GM12878 (cell line): ENCODE measurements around the gene DFFA. TPM values are rescaled to one million over a fixed set of nuclear protein-coding genes. Genes with fewer than 3 reads are reported as not detected.

Experiments used
- ATAC-seq: fragments of 200-7000 bp; cut with Tn5 transposase; 3 replicates; pipeline ENCODE4 v1.9.1; 2020; ENCODE audit warnings: mild to moderate bottlenecking, moderate library complexity
- BruUV-seq: library from RNA; stranded (reverse); fragments of 400-500 nt; replicated peaks from 2 replicates; lab custom pipeline; 2021; lab: Mats Ljungman, UMichigan
- CTCF ChIA-PET: fragments of 300-600 bp; sonication (Branson Sonifier 250); formaldehyde crosslinking; extraction: SDS; loops from one replicate; lab custom pipeline; 2021; ENCODE audit warnings: inconsistent platforms; lab: Yijun Ruan, JAX
- POLR2A ChIA-PET: fragments of 350-600 bp; formaldehyde crosslinking; extraction: SDS; loops from one replicate; lab custom pipeline; 2021; ENCODE audit warnings: inconsistent platforms; lab: Charles Lee
- RAD21 ChIA-PET: fragments of 300-600 bp; sonication (Branson Sonifier 250); formaldehyde crosslinking; loops from one replicate; lab custom pipeline; 2023; ENCODE audit warnings: antibody characterized with exemption; ENCODE audit not compliant: unreplicated experiment; lab: Charles Lee
- SMC1A ChIA-PET: fragments of 300-600 bp; sonication (Branson Sonifier 250); formaldehyde crosslinking; loops from one replicate; lab custom pipeline; 2023; ENCODE audit not compliant: unreplicated experiment, uncharacterized antibody; lab: Charles Lee
- DNase-seq: peaks from one replicate; pipeline ENCODE4 v3.0.0-alpha.2; 2011; ENCODE audit warnings: low read depth, low spot score
- FAIRE-seq: peaks from 3 replicates; lab custom pipeline; 2011; peaks lifted over from hg19 to GRCh38; lab: Jason Lieb, UNC
- H2AFZ ChIP-seq: 2 replicates; pipeline ENCODE4 v1.6.0; 2011; ENCODE audit warnings: low read depth, low read length, control low read depth; ENCODE audit not compliant: control insufficient read depth
- H3K27ac ChIP-seq: 2 replicates; pipeline ENCODE4 v1.5.1; 2011; ENCODE audit warnings: control low read depth; ENCODE audit not compliant: control insufficient read depth, insufficient read depth
- H3K27me3 ChIP-seq, 2 experiments: replicated peaks in 1 of 2; 2 replicates each; pipeline versions ENCODE4 v1.6.0 to v1.6.1; 2011; ENCODE audit warnings: low read length in 1 of 2; ENCODE audit not compliant: control insufficient read depth in 2 of 2, insufficient read depth in 2 of 2
- H3K36me3 ChIP-seq, 2 experiments: 2 replicates each; pipeline ENCODE4 v1.5.1; 2011; ENCODE audit warnings: low read length in 1 of 2; ENCODE audit not compliant: control insufficient read depth in 2 of 2, insufficient read depth in 2 of 2
- H3K4me1 ChIP-seq: 2 replicates; pipeline ENCODE4 v1.6.1; 2011; ENCODE audit warnings: mild to moderate bottlenecking, low read length, moderate library complexity, mixed read lengths; ENCODE audit not compliant: control insufficient read depth, insufficient read depth
- H3K4me2 ChIP-seq: 2 replicates; pipeline ENCODE4 v1.6.0; 2011; ENCODE audit warnings: control low read depth; ENCODE audit not compliant: control insufficient read depth, insufficient read depth
- H3K4me3 ChIP-seq: fragments of 200-600 bp; sonication (generic); 2 replicates; pipeline ENCODE4 v1.5.1; 2016
- H3K79me2 ChIP-seq: 2 replicates; pipeline ENCODE4 v1.6.0; 2011; ENCODE audit warnings: low read length; ENCODE audit not compliant: control insufficient read depth, insufficient read depth
- H3K9ac ChIP-seq: 2 replicates; pipeline ENCODE4 v1.8.0; 2011; ENCODE audit warnings: low read length, control low read depth, mixed read lengths; ENCODE audit not compliant: control insufficient read depth, insufficient read depth
- H3K9me3 ChIP-seq: replicated peaks from 3 replicates; pipeline ENCODE4 v1.5.1; 2011; ENCODE audit warnings: mild to moderate bottlenecking, low read length; ENCODE audit not compliant: control insufficient read depth, insufficient read depth
- H4K20me1 ChIP-seq: 2 replicates; pipeline ENCODE4 v1.6.0; 2011; ENCODE audit not compliant: control insufficient read depth, insufficient read depth
- CHD2 ChIP-seq: IDR thresholded peaks from 2 replicates; pipeline ENCODE4 v1.6.1; 2011; ENCODE audit warnings: low read depth, low read length, improper control_type of control experiment, borderline replicate concordance
- MXI1 ChIP-seq: fragments of 150-350 bp; IDR thresholded peaks from 2 replicates; pipeline ENCODE4 v1.6.1; 2011; ENCODE audit warnings: low read depth, mild to moderate bottlenecking, inconsistent platforms, low read length, improper control_type of control experiment
- POU2F2 ChIP-seq: IDR thresholded peaks from 3 replicates; pipeline ENCODE4 v1.6.1; 2011; ENCODE audit warnings: low read depth, mild to moderate bottlenecking, low read length, borderline replicate concordance
- RAD51 ChIP-seq: fragments of 450-650 bp; IDR thresholded peaks from 2 replicates; pipeline ENCODE4 v1.6.1; 2016; ENCODE audit warnings: moderate library complexity, mild to moderate bottlenecking, inconsistent platforms
- RUNX3 ChIP-seq: IDR thresholded peaks from 2 replicates; pipeline ENCODE4 v1.6.1; 2012; ENCODE audit warnings: low read length, inconsistent platforms
- WRNIP1 ChIP-seq: IDR thresholded peaks from 2 replicates; pipeline ENCODE4 v1.6.1; 2011; ENCODE audit warnings: low read depth, low read length, improper control_type of control experiment, borderline replicate concordance
- YY1 ChIP-seq: IDR thresholded peaks from 2 replicates; pipeline ENCODE4 v1.6.1; 2011; ENCODE audit warnings: low read depth, mild to moderate bottlenecking, low read length
- ZSCAN29 ChIP-seq: fragments of 450-650 bp; IDR thresholded peaks from 2 replicates; pipeline ENCODE4 v1.6.1; 2017; ENCODE audit warnings: mild to moderate bottlenecking, moderate library complexity
- ZZZ3 ChIP-seq: IDR thresholded peaks from 2 replicates; pipeline ENCODE4 v1.6.1; 2011; ENCODE audit warnings: low read depth; ENCODE audit not compliant: control insufficient read depth, insufficient read length
- WGBS: methylation state at CpG from one replicate; pipeline ENCODE4 v1.1.6; 2016; ENCODE audit warnings: low lambda C conversion rate; ENCODE audit not compliant: insufficient replicate concordance, insufficient coverage; ENCODE audit errors: missing lambda C conversion rate; 5-methylcytosine and 5-hydroxymethylcytosine counted together
- in situ Hi-C: fragments of 300-500 bp; cut with MboI; formaldehyde crosslinking; loops from 9 replicates; pipeline ENCODE4 v1.14.3; 2018; ENCODE audit warnings: mixed read lengths
- intact Hi-C: fragments of 100-400 bp; cut with micrococcal nuclease; formaldehyde crosslinking; loops from one replicate; pipeline ENCODE4 v1.14.2; 2022; ENCODE audit not compliant: unreplicated experiment
- polyA plus RNA-seq, 11 experiments: library from polyadenylated mRNA; depleted of rRNA in 4 of 11; unstranded in 6 of 11; stranded (reverse) in 5 of 11; fragments of >200 nt; fragmentation: Nextera tagmentation in 4 of 11; fragmentation: Illumina TruSeq in 1 of 11; extraction: Ambion mirVana in 4 of 11; extraction: Trizol in 1 of 11; gene quantifications; 1 replicate in 1 of 11; 2 replicates in 10 of 11; pipeline versions ENCODE4 v1.2.1 to v1.2.3, GENCODE V29; 2011 to 2016; ENCODE audit warnings: inconsistent platforms in 2 of 11, missing spikeins in 2 of 11, low read depth in 1 of 11
- total RNA-seq, 4 experiments: library from RNA; depleted of rRNA in 3 of 4; stranded (reverse); fragments of >200 nt in 3 of 4; fragmentation: Illumina TruSeq in 1 of 4; extraction: Trizol in 1 of 4; gene quantifications; 2 replicates each; pipeline versions ENCODE4 v1.2.1 to v1.2.3, GENCODE V29; 2013 to 2021
- TF ChIP-seq, protein P1 (sequence below): fragments of 450-650 bp; conservative IDR thresholded peaks from 2 replicates; pipeline ENCODE4 v1.6.1; 2017; ENCODE audit warnings: mild to moderate bottlenecking, moderate library complexity
- TF ChIP-seq, protein P2 (sequence below), 3 experiments: IDR thresholded peaks in 2 of 3; conservative IDR thresholded peaks in 1 of 3; 2 replicates each; pipeline ENCODE4 v1.5.1; 2011; ENCODE audit warnings: low read depth in 3 of 3, low read length in 3 of 3, mild to moderate bottlenecking in 3 of 3, control low read depth in 2 of 3, moderate library complexity in 2 of 3, inconsistent platforms in 1 of 3, mixed read lengths in 1 of 3; ENCODE audit not compliant: control insufficient read depth in 2 of 3, insufficient read depth in 1 of 3; ENCODE audit errors: extremely low read depth in 1 of 3
- TF ChIP-seq, protein P3 (sequence below): fragments of 450-650 bp; IDR thresholded peaks from 2 replicates; pipeline ENCODE4 v1.6.1; 2016; ENCODE audit warnings: mild to moderate bottlenecking, moderate library complexity, borderline replicate concordance

The DFFA gene
- total and polyA plus RNA-seq, 10 of the 15 experiments (the other 5 are each of a cell fraction or from before 2014, with no cell fraction given) = 37.4 to 83.8 (median 52.4) TPM

- Histone ChIP-seq H3K27ac (peak overlapping the region; percentile 70), H3K79me2 (peaks cover 32% of the 10 kb centered on the region), H3K4me3 (peak overlapping the region; percentile 79), H3K4me2 (peak overlapping the region; percentile 98), H2AFZ (peak overlapping the region; percentile 79), H4K20me1 (no peaks in the 10 kb centered on the region), H3K9me3 (no peaks in the 10 kb centered on the region), H3K27me3 (no peaks in the 10 kb centered on the region), H3K36me3 (peaks cover 0 to 10% of the 10 kb centered on the region in 2 experiments; a peak in 3 of 4 replicates), H3K4me1 (peaks cover 18% of the 10 kb centered on the region), H3K9ac (peak overlapping the region; percentile 71)
- RAD21 ChIA-PET = interaction anchor here (1.4 to 3.1 kb wide), 2 partner anchors 23 to 41 kb away, joined by 3 to 14 read pairs; partner anchors contain the start of gene CENPS
- FAIRE-seq = no peak
- peak; percentile 6 for ATAC-seq
- CTCF ChIA-PET = interaction anchor here (1.8 kb wide), 1 partner anchor 23 kb away, joined by 12 read pairs; no protein-coding TSS in a partner anchor
- POLR2A ChIA-PET = interaction anchor here (0.7 to 2.6 kb wide), 2 partner anchors 38 to 1147 kb away, joined by 5 to 10 read pairs; no protein-coding TSS in a partner anchor
- intact Hi-C loops (loop anchor here (10.0 kb wide), 1 partner anchor 1433 kb away; no protein-coding TSS in a partner anchor), in situ Hi-C loops (no loop called here)
- BruUV-seq = TSS peak; percentile 82
- SMC1A ChIA-PET = interaction anchor here (0.9 to 1.5 kb wide), 3 partner anchors 22 to 41 kb away, joined by 3 to 6 read pairs (median 4); partner anchors contain the start of gene CENPS
- WGBS = 3% methylated on average over 23 of the region's 23 CpGs
- no peak for DNase-seq
- no peak for TF ChIP-seq ZSCAN29
- 0 out of 3 replicates have a peak, but pooled peaks have one; percentile 2 for TF ChIP-seq POU2F2
- no peak for TF ChIP-seq RAD51
- TF ChIP-seq, protein P1, sequence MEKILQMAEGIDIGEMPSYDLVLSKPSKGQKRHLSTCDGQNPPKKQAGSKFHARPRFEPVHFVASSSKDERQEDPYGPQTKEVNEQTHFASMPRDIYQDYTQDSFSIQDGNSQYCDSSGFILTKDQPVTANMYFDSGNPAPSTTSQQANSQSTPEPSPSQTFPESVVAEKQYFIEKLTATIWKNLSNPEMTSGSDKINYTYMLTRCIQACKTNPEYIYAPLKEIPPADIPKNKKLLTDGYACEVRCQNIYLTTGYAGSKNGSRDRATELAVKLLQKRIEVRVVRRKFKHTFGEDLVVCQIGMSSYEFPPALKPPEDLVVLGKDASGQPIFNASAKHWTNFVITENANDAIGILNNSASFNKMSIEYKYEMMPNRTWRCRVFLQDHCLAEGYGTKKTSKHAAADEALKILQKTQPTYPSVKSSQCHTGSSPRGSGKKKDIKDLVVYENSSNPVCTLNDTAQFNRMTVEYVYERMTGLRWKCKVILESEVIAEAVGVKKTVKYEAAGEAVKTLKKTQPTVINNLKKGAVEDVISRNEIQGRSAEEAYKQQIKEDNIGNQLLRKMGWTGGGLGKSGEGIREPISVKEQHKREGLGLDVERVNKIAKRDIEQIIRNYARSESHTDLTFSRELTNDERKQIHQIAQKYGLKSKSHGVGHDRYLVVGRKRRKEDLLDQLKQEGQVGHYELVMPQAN = no peak
- TF ChIP-seq WRNIP1 = no peak
- no peak for TF ChIP-seq CHD2
- TF ChIP-seq, protein P2, sequence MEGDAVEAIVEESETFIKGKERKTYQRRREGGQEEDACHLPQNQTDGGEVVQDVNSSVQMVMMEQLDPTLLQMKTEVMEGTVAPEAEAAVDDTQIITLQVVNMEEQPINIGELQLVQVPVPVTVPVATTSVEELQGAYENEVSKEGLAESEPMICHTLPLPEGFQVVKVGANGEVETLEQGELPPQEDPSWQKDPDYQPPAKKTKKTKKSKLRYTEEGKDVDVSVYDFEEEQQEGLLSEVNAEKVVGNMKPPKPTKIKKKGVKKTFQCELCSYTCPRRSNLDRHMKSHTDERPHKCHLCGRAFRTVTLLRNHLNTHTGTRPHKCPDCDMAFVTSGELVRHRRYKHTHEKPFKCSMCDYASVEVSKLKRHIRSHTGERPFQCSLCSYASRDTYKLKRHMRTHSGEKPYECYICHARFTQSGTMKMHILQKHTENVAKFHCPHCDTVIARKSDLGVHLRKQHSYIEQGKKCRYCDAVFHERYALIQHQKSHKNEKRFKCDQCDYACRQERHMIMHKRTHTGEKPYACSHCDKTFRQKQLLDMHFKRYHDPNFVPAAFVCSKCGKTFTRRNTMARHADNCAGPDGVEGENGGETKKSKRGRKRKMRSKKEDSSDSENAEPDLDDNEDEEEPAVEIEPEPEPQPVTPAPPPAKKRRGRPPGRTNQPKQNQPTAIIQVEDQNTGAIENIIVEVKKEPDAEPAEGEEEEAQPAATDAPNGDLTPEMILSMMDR (IDR thresholded peaks at IDR 0.05 in 2 of 3, conservative IDR thresholded peaks at IDR 0.05 in 1 of 3; ENCODE audit: control insufficient read depth in 2 of 3, extremely low read depth in 1 of 3, insufficient read depth in 1 of 3, low read depth in 3 of 3, low read length in 3 of 3) = no peak
- TF ChIP-seq YY1 = 0 out of 2 replicates have a peak, but pooled peaks have one; percentile 13
- TF ChIP-seq, protein P3, sequence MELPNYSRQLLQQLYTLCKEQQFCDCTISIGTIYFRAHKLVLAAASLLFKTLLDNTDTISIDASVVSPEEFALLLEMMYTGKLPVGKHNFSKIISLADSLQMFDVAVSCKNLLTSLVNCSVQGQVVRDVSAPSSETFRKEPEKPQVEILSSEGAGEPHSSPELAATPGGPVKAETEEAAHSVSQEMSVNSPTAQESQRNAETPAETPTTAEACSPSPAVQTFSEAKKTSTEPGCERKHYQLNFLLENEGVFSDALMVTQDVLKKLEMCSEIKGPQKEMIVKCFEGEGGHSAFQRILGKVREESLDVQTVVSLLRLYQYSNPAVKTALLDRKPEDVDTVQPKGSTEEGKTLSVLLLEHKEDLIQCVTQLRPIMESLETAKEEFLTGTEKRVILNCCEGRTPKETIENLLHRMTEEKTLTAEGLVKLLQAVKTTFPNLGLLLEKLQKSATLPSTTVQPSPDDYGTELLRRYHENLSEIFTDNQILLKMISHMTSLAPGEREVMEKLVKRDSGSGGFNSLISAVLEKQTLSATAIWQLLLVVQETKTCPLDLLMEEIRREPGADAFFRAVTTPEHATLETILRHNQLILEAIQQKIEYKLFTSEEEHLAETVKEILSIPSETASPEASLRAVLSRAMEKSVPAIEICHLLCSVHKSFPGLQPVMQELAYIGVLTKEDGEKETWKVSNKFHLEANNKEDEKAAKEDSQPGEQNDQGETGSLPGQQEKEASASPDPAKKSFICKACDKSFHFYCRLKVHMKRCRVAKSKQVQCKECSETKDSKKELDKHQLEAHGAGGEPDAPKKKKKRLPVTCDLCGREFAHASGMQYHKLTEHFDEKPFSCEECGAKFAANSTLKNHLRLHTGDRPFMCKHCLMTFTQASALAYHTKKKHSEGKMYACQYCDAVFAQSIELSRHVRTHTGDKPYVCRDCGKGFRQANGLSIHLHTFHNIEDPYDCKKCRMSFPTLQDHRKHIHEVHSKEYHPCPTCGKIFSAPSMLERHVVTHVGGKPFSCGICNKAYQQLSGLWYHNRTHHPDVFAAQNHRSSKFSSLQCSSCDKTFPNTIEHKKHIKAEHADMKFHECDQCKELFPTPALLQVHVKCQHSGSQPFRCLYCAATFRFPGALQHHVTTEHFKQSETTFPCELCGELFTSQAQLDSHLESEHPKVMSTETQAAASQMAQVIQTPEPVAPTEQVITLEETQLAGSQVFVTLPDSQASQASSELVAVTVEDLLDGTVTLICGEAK = no peak
- no peak for TF ChIP-seq RUNX3
- no peak for TF ChIP-seq MXI1
- TF ChIP-seq ZZZ3 = no peak
Observed at GRCh38 chr1:10471411-10472219, 714 bp downstream of the DFFA start.
